GM21717 (cell line): Measurements from ENCODE around the gene TPX2.
"Not testable (repeated sequence)": the region's sequence is repeated elsewhere in the genome, so short reads cannot be mapped to it uniquely, and the experiment has no call there.

ENCODE experiments used
- ATAC-seq: cut with Tn5 transposase; IDR thresholded peaks from one replicate; pipeline ENCODE4 v1.9.1; 2021; ENCODE audit warnings: mild to moderate bottlenecking, moderate library complexity; ENCODE audit not compliant: unreplicated experiment

Gene TPX2

DNA sequence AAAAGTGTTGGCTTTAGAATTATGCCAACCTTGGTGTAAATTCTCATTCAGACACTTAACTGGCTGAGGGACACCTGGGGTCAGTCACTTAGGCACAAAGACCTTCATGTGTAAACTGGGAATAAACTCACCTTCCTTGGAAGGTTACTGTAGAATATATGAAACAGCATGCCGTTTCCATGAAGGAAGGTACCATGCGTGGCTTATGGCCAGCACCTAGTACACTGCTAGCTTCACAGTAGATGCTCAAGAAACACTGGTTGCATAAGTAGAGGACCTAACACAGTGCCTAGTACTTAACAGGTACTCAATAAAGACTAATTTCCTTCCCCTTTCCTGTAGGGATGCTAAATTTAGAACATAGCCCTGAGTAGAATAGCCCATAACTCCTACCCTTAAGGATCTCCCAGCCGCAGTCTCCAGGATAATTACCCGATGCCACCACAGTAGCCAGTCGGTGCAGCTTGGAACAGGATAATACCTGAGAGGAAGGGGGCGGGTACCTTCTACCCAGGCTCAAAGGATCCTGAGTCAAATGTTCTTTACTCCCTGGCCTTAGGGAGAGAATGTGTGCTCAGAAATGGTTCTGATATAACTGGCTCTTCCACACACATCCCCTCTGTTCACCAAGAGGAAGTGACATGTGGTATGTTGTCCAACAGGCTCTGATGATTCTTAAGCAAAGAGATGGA lies 20.0 kb upstream of the TPX2 start:
- ATAC-seq, result no peak

DNA sequence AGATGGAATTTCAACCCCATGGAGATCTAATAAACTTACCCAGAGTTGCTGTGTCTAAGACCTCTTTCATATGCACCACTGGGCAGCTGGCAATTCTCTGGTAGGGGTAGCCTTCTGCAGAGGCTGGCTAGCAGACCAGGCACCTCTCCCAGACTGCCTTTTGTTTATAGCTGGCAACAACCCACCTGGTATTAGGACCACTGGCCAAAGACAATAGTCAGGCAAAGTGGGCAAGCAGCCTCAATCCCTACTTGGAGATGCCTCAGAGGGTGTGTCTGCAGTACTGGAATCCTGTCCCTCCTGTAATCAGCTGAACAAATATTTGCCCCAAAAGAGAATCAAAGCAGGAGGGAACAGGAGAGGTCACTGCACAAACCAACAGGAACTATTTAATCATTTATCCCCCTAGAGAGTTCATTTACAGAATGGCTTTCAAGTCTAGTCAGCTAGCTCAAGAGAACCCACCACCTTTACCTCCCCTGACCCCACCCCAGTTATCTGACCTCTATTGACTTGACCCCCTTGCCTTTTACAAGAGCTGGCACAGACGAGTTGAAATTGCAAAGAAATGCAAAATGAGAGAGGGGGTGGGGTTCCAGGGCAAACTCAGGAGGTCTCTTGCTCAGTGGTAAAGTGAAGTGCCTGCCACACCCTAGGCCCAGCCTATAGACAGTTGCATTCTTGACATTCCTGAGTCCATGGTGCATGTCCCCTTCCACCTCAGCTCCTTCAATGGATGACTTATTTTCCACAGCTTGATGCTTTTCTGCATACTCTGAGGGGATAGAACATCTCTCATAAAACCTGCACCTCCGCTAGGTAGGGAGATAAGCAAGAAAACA lies 19.2 kb upstream of the TPX2 start:
- no peak for ATAC-seq

- ATAC-seq, result no peak
These were observed 18.3 kb upstream of the TPX2 start for GRCh38 chr20:31720486-31721407.

GRCh38 chr20:31721408-31722256 lies 17.5 kb upstream of the TPX2 start:
- no peak for ATAC-seq

- ATAC-seq, result peak; percentile 32
These were observed 16.6 kb upstream of the TPX2 start, which contains the start of gene BCL2L1 for GRCh38 chr20:31722257-31723068. Gene BCL2L1, minus strand, starts transcription at chr20:31722868. Its CDS starts 650 bp downstream, at chr20:31722218.

DNA sequence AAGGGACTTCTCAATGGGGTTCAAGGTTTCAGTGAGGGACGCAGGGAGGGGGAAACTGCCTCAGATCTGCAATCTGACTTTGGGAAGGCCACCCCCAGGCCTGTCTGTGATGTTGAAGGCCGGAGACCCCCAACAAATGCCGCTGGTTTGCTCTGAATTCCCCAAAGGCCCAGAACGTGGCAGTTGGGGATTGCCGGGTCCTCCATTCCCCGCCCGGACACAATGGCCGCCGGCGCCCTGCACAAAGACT lies 16.1 kb upstream of the TPX2 start:
- no peak for ATAC-seq

GRCh38 chr20:31723319-31724078 lies 15.6 kb upstream of the TPX2 start:
- peak; percentile 81 for ATAC-seq

DNA sequence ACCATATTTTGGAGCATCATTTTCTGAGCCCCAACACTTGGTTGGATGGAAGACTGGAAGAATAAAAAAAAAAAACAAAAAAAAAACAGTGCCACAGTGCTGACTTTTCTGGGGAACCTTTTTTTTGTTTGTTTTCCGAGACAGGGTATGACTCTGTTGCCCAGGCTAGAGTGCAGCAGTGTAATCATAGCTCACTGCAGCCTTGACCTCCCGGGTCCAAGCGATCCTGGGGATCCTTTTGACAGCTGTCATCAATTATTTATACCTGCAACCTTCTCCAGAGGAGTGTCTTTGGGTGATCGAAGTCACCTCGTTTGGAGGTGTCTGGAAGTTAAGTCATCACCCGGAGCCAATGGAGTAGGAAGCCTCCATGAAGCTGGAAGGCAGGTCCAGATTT lies 7.8 kb upstream of the TPX2 start:
- no peak for ATAC-seq

- ATAC-seq, result peak; percentile 16
These were observed 474 bp downstream of the TPX2 start for GRCh38 chr20:31739550-31739977.

GRCh38 chr20:31740208-31740607 lies 1.1 kb downstream of the TPX2 start:
- ATAC-seq, result no peak

GRCh38 chr20:31740656-31741323 lies 1.7 kb downstream of the TPX2 start:
- no peak for ATAC-seq

GRCh38 chr20:31746068-31746878 lies 7.2 kb downstream of the TPX2 start:
- no peak for ATAC-seq

DNA sequence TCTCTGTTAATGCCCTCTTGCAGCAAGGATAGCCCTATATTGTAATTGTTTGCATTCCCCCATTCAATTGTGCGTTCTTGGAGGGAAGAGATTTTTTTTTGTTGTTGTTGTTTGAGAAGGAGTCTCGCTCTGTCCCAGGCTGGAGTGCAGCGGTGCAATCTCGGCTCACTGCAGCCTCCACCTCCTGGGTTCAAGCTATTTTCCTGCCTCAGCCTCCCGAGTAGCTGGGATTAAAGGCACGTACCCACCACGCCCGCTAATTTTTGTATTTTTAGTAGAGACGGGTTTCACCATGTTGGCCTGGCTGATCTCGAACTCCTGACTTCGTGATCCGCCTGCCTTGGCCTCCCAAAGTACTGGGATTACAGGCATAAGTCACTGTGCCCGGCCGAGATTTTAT lies 7.9 kb downstream of the TPX2 start:
- not testable (repeated sequence) for ATAC-seq

DNA sequence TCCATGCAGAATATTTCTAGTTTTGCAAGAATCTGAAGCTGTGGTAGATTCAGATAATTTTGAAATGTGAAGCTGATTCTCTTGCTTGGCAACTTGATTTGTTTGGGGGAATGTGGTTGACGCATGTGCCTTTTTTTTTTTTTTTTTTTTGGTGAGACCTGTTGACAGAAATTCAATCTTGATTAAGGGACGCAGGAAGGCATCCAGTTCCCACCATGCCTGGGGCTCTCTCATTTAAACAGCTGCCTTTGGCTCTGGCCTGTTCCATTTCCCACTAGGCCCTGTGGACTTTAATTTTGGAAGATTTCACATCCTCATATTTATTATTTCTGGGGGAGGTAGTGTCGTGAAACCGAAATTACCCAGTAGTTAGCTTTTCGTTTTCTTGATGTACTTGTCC lies 8.6 kb downstream of the TPX2 start:
- no peak for ATAC-seq

- no peak for ATAC-seq
These were observed 10.1 kb downstream of the TPX2 start for GRCh38 chr20:31749223-31749622.

- no peak for ATAC-seq
These were observed 12.0 kb downstream of the TPX2 start for GRCh38 chr20:31751126-31751525.

DNA sequence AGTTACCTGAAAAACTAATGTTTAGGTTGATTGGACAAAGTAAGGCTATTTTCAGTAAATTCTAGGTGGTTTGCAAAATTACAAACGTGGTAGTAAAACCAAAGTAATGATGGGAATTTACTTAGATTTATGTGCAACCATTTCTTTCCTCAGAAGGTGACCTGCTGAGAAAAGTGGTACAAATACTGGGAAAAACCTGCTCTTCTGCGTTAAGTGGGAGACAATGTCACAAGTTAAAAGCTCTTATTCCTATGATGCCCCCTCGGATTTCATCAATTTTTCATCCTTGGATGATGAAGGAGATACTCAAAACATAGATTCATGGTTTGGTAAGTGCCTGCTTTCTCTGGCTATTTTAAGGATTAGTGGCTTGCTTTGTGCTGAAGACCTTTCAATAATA lies 18.2 kb downstream of the TPX2 start:
- ATAC-seq, result no peak

- ATAC-seq, result no peak
These were observed 19.4 kb downstream of the TPX2 start for GRCh38 chr20:31758521-31758920.
